ENCODE measurements around the gene TMEM245. TPM values are rescaled to one million over a fixed set of nuclear protein-coding genes. Genes with fewer than 3 reads are reported as not detected.

Gene TMEM245
- total and polyA plus RNA-seq, 2 of the 13 experiments (the other 11 are each of a cell fraction or from before 2014, with no cell fraction given) = 53.5 to 55.4 TPM

GRCh38 chr9:109028457-109028856, 91.3 kb downstream of the TMEM245 start (continued):
- no peak for TF ChIP-seq ZBED4 (CRISPR knock-in tag; IDR thresholded peaks at IDR 0.05; ENCODE audit: borderline replicate concordance)
- TF ChIP-seq NFYB (CRISPR knock-in tag; IDR thresholded peaks at IDR 0.05) = no peak
- no peak for TF ChIP-seq MIXL1 (CRISPR knock-in tag; IDR thresholded peaks at IDR 0.05)
- TF ChIP-seq DDIT3 (CRISPR knock-in tag; IDR thresholded peaks at IDR 0.05) = no peak

- H3K9ac ChIP-seq (ENCODE audit: insufficient read depth, low read depth, low read length) = no peak overlapping the region
- H2AFZ ChIP-seq (ENCODE audit: low read length) = no peak overlapping the region
- in situ Hi-C loops (cut with HindIII; ENCODE audit: extremely low pct_ligation_motif_present, low pct_unique_long_range_greater_than_20kb) (no loop called here), intact Hi-C loops (cut with micrococcal nuclease; ENCODE audit: unreplicated experiment) (no loop called here)
- 100% methylated on average over 2 of the region's 2 CpGs for WGBS (ENCODE audit: low lambda C conversion rate)
- no peak for DNase-seq (ENCODE audit: low spot score)
- H4K20me1 ChIP-seq (ENCODE audit: insufficient read depth, low read length) = no peaks in the 10 kb centered on the region
- H3K9me3 ChIP-seq (ENCODE audit: low read length) = no peaks in the 10 kb centered on the region
- H3K4me1 ChIP-seq (ENCODE audit: insufficient read depth, low read length) = peaks cover 48% of the 10 kb centered on the region
- no TSS peak for BruUV-seq (replicated peaks)
- H3K27me3 ChIP-seq (ENCODE audit: control insufficient read depth in 1 of 2, insufficient read depth in 2 of 2, low read length in 2 of 2) = no peaks in the 10 kb centered on the region
- no peak for FAIRE-seq
- TF ChIP-seq SATB2 (CRISPR knock-in tag; IDR thresholded peaks at IDR 0.05) (no peak), RFXAP (CRISPR knock-in tag; IDR thresholded peaks at IDR 0.05; ENCODE audit: borderline replicate concordance) (no peak), JUND (CRISPR knock-in tag; IDR thresholded peaks at IDR 0.05) (no peak), ZNF124 (CRISPR knock-in tag; IDR thresholded peaks at IDR 0.05) (no peak), ZMYM3 (CRISPR knock-in tag; IDR thresholded peaks at IDR 0.05) (no peak), ZNF580 (CRISPR knock-in tag; IDR thresholded peaks at IDR 0.05; ENCODE audit: borderline replicate concordance, low read depth) (no peak), ZNF280B (CRISPR knock-in tag; IDR thresholded peaks at IDR 0.05; ENCODE audit: borderline replicate concordance) (no peak), ZNF776 (CRISPR knock-in tag; IDR thresholded peaks at IDR 0.05) (no peak), IRF2 (CRISPR knock-in tag; IDR thresholded peaks at IDR 0.05) (no peak), IRX3 (CRISPR knock-in tag; IDR thresholded peaks at IDR 0.05; ENCODE audit: borderline replicate concordance, low read depth) (no peak), ZNF512 (CRISPR knock-in tag; IDR thresholded peaks at IDR 0.05) (no peak)
- peaks cover 6% of the 10 kb centered on the region for H3K79me2 ChIP-seq (ENCODE audit: insufficient read depth, low read length)
- CTCF ChIA-PET (ENCODE audit: low intra/inter-chr PET ratio, low total read pairs) = no interaction called here
- no peak overlapping the region for H3K4me2 ChIP-seq (ENCODE audit: low read depth, low read length)
- POLR2A ChIA-PET = no interaction called here
- H3K27ac ChIP-seq (ENCODE audit: extremely low read length, insufficient read depth, low read length) = no peak overlapping the region
- H3K36me3 ChIP-seq (replicated peaks in 1 of 2; ENCODE audit: control insufficient read depth in 1 of 2, insufficient read depth in 2 of 2, low read length in 2 of 2) = peaks cover 0 to 14% of the 10 kb centered on the region in 2 experiments; a peak in 4 of 5 replicates
- no peak for ATAC-seq
- no peak overlapping the region for H3K4me3 ChIP-seq (replicated peaks in 1 of 3; ENCODE audit: insufficient read depth in 1 of 3, low read depth in 2 of 3, low read length in 3 of 3)
Measured at GRCh38 chr9:109027176-109027575, 92.6 kb downstream of the TMEM245 start.

All from HepG2 (cell line).